Gastroesophageal sphincter (tissue), 4 donors: Measurements from ENCODE around the gene SPDL1. TPM values are rescaled to one million over a fixed set of nuclear protein-coding genes. Genes with fewer than 3 reads are reported as not detected.

ENCODE experiments used
- ATAC-seq: fragments of 150-250 bp; one replicate; pipeline ENCODE4 v1.9.1; 2016; ENCODE audit warnings: mild to moderate bottlenecking, moderate library complexity
- H3K27ac ChIP-seq, 4 donors: fragments of 200-600 bp; sonication (generic) in 3 of 4; 1 replicate in 3 of 4; 2 replicates in 1 of 4; pipeline ENCODE4 v1.5.1; 2016 to 2019
- H3K27me3 ChIP-seq: fragments of 200-600 bp; sonication (generic); one replicate; pipeline ENCODE4 v1.5.1; 2019
- H3K36me3 ChIP-seq, 2 donors: fragments of 200-600 bp; sonication (generic); one replicate each; pipeline ENCODE4 v1.5.1; 2019; ENCODE audit warnings: control low read depth in 1 of 2
- H3K4me1 ChIP-seq, 3 donors: fragments of 200-600 bp; sonication (generic); 1 replicate in 2 of 3; 2 replicates in 1 of 3; pipeline ENCODE4 v1.5.1; 2016 to 2019; ENCODE audit warnings: control low read depth in 2 of 3
- H3K4me3 ChIP-seq, 2 donors: fragments of 200-600 bp; sonication (generic); one replicate each; pipeline ENCODE4 v1.5.1; 2019; ENCODE audit warnings: mild to moderate bottlenecking in 1 of 2, moderate library complexity in 1 of 2
- H3K9me3 ChIP-seq, 3 donors: fragments of 200-600 bp; sonication (generic); one replicate each; pipeline ENCODE4 v1.5.1; 2017 to 2019; ENCODE audit warnings: control low read depth in 2 of 3
- CTCF ChIP-seq, 4 experiments: fragments of 200-600 bp in 2 of 4; fragments of 450-650 bp in 2 of 4; sonication (generic) in 1 of 4; IDR thresholded peaks; one replicate each; pipeline ENCODE4 v1.5.1; 2017 to 2019; ENCODE audit warnings: antibody characterized with exemption in 4 of 4, mild to moderate bottlenecking in 2 of 4, moderate library complexity in 2 of 4
- EP300 ChIP-seq: sonication (generic); formaldehyde crosslinking; IDR thresholded peaks from one replicate; pipeline ENCODE4 v1.6.1; 2017; ENCODE audit warnings: antibody characterized with exemption, mild to moderate bottlenecking
- POLR2A ChIP-seq, 2 donors: fragments of 450-650 bp; IDR thresholded peaks; one replicate each; pipeline ENCODE4 v1.6.1; 2017; ENCODE audit warnings: antibody characterized with exemption in 2 of 2, mild to moderate bottlenecking in 2 of 2, moderate library complexity in 1 of 2
- POLR2AphosphoS5 ChIP-seq: sonication (generic); formaldehyde crosslinking; IDR thresholded peaks from one replicate; pipeline ENCODE4 v1.6.1; 2017; ENCODE audit warnings: antibody characterized with exemption
- WGBS, 2 donors: methylation state at CpG; one replicate each; pipeline ENCODE4 v1.1.5; 2018; ENCODE audit warnings: low coverage in 1 of 2; 5-methylcytosine and 5-hydroxymethylcytosine counted together
- total RNA-seq, 4 donors: library from RNA; depleted of rRNA; stranded (reverse); fragments of >200 nt; gene quantifications; one replicate each; pipeline ENCODE4 v1.1.0, GENCODE V29; 2016

SPDL1 gene
- total RNA-seq, 4 donors from 2014 or later, result 5.7 to 10.1 (median 6.7) TPM

GRCh38 chr5:169637549-169638121 lies 54.1 kb downstream of the SPDL1 start:
- H3K4me3 ChIP-seq, result peak overlapping the region; percentile 26 to 48
- no peak for TF ChIP-seq EP300
- TF ChIP-seq POLR2AphosphoS5, result no peak
- TF ChIP-seq CTCF (IDR thresholded peaks at IDR 0.05), result no peak
- no peak for TF ChIP-seq POLR2A (IDR thresholded peaks at IDR 0.05)
- peak; percentile 10 for ATAC-seq

GRCh38 chr5:169641253-169641652 lies 57.7 kb downstream of the SPDL1 start:
- Histone ChIP-seq H3K4me1 (peaks cover 0 to 8% (median 0%) of the 10 kb centered on the region in 3 donors), H3K9me3 (peaks cover 0 to 14% (median 0%) of the 10 kb centered on the region in 3 donors), H3K4me3 (no peak overlapping the region), H3K27me3 (peaks cover 22% of the 10 kb centered on the region), H3K27ac (no peak overlapping the region), H3K36me3 (no peaks in the 10 kb centered on the region)
- 22 to 32% methylated on average over 3 to 5 of the region's 6 CpGs for WGBS, 2 donors
- TF ChIP-seq EP300, result no peak
- TF ChIP-seq POLR2AphosphoS5, result no peak
- TF ChIP-seq POLR2A (IDR thresholded peaks at IDR 0.05), result no peak
- no peak for TF ChIP-seq CTCF (IDR thresholded peaks at IDR 0.05)
- ATAC-seq, result no peak

More at GRCh38 chr5:169637549-169638121, 54.1 kb downstream of the SPDL1 start:
- Histone ChIP-seq H3K27me3 (peaks cover 28% of the 10 kb centered on the region), H3K27ac (peak overlapping the region in 2 of 4 donors; percentile 37 to 70), H3K4me1 (peaks cover 0 to 8% (median 0%) of the 10 kb centered on the region in 3 donors), H3K36me3 (no peaks in the 10 kb centered on the region), H3K9me3 (peaks cover 0 to 28% (median 0%) of the 10 kb centered on the region in 3 donors)
- 40% methylated on average over 1 of the region's 18 CpGs; no CpG with 5 or more reads in 1 of the 2 donors for WGBS, 2 donors

GRCh38 chr5:169646856-169647255 lies 63.3 kb downstream of the SPDL1 start:
- no peak overlapping the region for H3K4me3 ChIP-seq
- WGBS, 2 donors, result 79 to 82% methylated on average over 2 of the region's 3 CpGs
- no peaks in the 10 kb centered on the region for H3K36me3 ChIP-seq
- H3K27ac ChIP-seq, result no peak overlapping the region
- TF ChIP-seq POLR2A (IDR thresholded peaks at IDR 0.05) (no peak), EP300 (no peak), POLR2AphosphoS5 (no peak), CTCF (IDR thresholded peaks at IDR 0.05) (no peak)
- no peak for ATAC-seq
- peaks cover 10% of the 10 kb centered on the region for H3K27me3 ChIP-seq
- peaks cover 0 to 3% (median 0%) of the 10 kb centered on the region in 3 donors for H3K4me1 ChIP-seq
- no peaks in the 10 kb centered on the region for H3K9me3 ChIP-seq

- no peak overlapping the region for H3K4me3 ChIP-seq
- H3K27me3 ChIP-seq, result peaks cover 10% of the 10 kb centered on the region
- WGBS, 2 donors, result 8% methylated on average over 1 of the region's 1 CpG; no CpG with 5 or more reads in 1 of the 2 donors
- H3K27ac ChIP-seq, result no peak overlapping the region
- no peaks in the 10 kb centered on the region for H3K36me3 ChIP-seq
- peaks cover 0 to 3% (median 0%) of the 10 kb centered on the region in 3 donors for H3K4me1 ChIP-seq
- TF ChIP-seq CTCF (IDR thresholded peaks at IDR 0.05), result no peak
- no peak for TF ChIP-seq POLR2AphosphoS5
- TF ChIP-seq POLR2A (IDR thresholded peaks at IDR 0.05), result no peak
- no peak for TF ChIP-seq EP300
- H3K9me3 ChIP-seq, result no peaks in the 10 kb centered on the region
- ATAC-seq, result no peak
Observed at GRCh38 chr5:169647566-169647965, 64.0 kb downstream of the SPDL1 start.

- 20 to 48% methylated on average over 1 to 11 of the region's 13 CpGs for whole genome bisulfite sequencing, 2 donors
- TF ChIP-seq EP300, result no peak
- no peak for TF ChIP-seq CTCF (IDR thresholded peaks at IDR 0.05)
- TF ChIP-seq POLR2AphosphoS5, result no peak
- no peak for TF ChIP-seq POLR2A (IDR thresholded peaks at IDR 0.05)
- H3K27ac ChIP-seq, result no peak overlapping the region
- H3K4me3 ChIP-seq, result no peak overlapping the region
- peaks cover 0 to 3% (median 0%) of the 10 kb centered on the region in 3 donors for H3K4me1 ChIP-seq
- H3K27me3 ChIP-seq, result peaks cover 10% of the 10 kb centered on the region
- H3K9me3 ChIP-seq, result no peaks in the 10 kb centered on the region
- ATAC-seq, result no peak
- no peaks in the 10 kb centered on the region for H3K36me3 ChIP-seq
Observed at GRCh38 chr5:169648725-169649310, 65.2 kb downstream of the SPDL1 start.
